Stimulated activated naive CD8-positive, alpha-beta T cell treated with anti-CD3 and anti-CD28 coated beads, Interleukin-15, amount 100 ng/mL, for 72 hours (primary cell): ENCODE results near the gene UNG.
"Not testable (repeated sequence)": the region's sequence is repeated elsewhere in the genome, so short reads cannot be mapped to it uniquely, and the experiment has no call there.

ENCODE experiments used
- ATAC-seq: fragments of 150-1000 bp; cut with Tn5 transposase; 2 replicates; pipeline ENCODE4 v1.10.0; 2021; ENCODE audit warnings: mild to moderate bottlenecking, moderate library complexity
- DNase-seq, 2 donors: peaks; one replicate each; pipeline ENCODE4 v3.0.0; 2021 to 2022
- H3K27ac Mint-ChIP-seq, 2 donors: one replicate each; pipeline ENCODE4 v1.8.0; 2022; ENCODE audit warnings: mild to moderate bottlenecking in 2 of 2, mixed read lengths in 2 of 2, moderate library complexity in 2 of 2
- H3K27me3 Mint-ChIP-seq: one replicate; pipeline ENCODE4 v1.8.0; 2022; ENCODE audit warnings: mixed read lengths
- H3K4me1 Mint-ChIP-seq: one replicate; pipeline ENCODE4 v1.8.0; 2022; ENCODE audit warnings: mild to moderate bottlenecking, mixed read lengths
- H3K4me3 Mint-ChIP-seq, 2 donors: one replicate each; pipeline ENCODE4 v1.8.0; 2022; ENCODE audit warnings: mild to moderate bottlenecking in 2 of 2, mixed read lengths in 2 of 2, moderate library complexity in 1 of 2
- H3K9me3 Mint-ChIP-seq, 2 donors: one replicate each; pipeline ENCODE4 v1.8.0; 2022; ENCODE audit warnings: mixed read lengths in 2 of 2

Gene UNG

DNA sequence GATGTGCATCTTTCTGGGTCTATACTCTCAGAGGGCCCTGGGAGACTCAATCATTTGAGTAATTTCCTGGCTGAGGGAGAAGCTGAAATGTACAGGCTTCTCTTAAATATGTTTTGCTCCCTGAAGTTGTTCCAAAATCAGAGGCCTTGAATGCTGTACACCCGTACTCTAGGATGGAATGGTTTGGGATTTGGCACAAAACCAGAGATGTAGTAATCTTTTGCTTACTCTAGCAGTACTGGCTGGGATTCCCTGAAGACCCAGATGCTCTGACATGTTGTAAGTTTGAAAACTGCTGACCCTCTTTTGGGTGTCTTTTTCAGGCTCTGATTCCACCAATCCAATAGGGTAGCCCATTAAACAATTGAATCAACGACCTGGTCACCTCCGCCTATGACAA is 29.4 kb downstream of the UNG start:
- no peak for DNase-seq
- Mint-ChIP-seq H3K27me3 (no peaks in the 10 kb centered on the region), H3K27ac (no peak overlapping the region), H3K4me3 (no peak overlapping the region), H3K9me3 (no peaks in the 10 kb centered on the region), H3K4me1 (no peaks in the 10 kb centered on the region)
- ATAC-seq = no peak

DNA sequence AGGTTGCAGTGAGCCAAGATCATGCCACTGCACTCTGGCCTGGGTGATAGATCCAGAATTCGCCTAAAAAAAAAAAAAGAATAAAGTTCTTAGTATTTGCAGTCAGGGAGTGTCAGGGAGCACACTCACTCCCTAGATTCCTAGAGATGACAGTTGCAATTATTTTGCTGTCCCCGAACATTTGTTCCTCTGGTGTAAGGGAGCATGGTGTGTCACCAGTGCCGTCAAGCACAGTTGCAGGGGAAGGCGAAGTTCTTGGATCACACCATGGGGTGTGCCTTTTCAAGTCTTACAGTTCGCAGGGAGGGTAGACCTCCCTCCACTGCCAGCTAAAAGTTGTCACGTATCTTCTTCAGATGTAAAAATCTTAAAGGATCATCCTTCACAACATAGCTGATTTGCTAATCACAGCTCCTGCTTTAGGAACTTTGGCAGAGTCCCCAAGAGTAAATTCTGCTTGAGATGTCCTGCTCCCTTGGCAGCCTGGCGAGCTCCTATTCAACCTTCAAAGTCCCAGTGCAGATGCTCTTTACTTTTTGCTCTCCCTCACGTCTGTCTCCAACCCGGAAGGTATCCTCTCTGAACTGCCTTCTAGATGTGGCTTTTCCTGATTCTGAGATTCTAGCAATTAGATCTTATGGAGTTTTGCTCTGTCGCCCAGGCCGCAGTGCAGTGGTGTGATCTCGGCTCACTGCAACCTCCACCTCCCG is 30.3 kb downstream of the UNG start:
- no peak for DNase-seq
- no peak for ATAC-seq
- Mint-ChIP-seq H3K9me3 (no peaks in the 10 kb centered on the region), H3K4me3 (no peak overlapping the region), H3K27me3 (no peaks in the 10 kb centered on the region), H3K4me1 (no peaks in the 10 kb centered on the region), H3K27ac (peak overlapping the region in 1 of 2 donors; percentile 85)

DNA sequence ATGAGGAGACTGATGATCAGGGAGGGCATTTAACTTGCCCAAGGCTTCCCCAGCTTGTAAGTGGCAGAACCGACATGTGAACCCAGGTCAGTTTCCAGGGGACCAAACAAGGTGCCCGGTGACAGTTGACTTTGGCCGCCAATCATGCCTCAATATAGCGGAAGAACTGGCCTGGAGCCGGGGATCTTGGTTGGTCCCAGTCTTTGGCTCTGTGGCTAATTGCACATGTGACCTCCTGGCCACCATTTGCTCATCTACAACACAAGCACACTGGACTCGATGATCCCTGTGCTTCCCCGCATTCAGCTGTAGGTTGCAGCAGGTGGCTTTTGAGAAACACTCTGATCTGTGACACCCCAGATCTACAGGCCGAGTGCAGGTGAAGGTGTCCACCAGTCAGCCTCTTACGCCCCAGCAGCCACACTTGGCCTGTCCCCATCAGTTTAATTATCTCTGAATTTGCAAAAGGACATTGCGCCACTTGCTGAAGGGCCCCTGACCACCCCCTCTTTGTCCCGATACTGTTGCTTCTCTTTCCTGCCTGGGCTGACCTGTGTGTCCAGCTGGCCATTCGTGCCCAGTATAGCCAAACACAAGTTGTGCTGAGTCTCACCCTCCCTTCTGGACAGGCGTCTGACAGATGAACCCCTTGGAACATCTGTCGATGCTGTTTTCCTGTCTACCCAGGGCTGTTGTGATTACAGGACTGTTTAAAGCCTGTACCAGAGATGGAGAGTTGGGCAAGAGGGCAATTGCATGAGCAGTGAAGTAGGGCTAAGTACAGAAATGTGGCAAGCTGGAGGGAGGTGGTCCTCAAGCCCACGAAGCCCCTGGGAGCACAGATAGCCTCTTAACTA is 33.1 kb downstream of the UNG start:
- H3K9me3 Mint-ChIP-seq = no peaks in the 10 kb centered on the region
- no peak for ATAC-seq
- H3K4me1 Mint-ChIP-seq = no peaks in the 10 kb centered on the region

DNA sequence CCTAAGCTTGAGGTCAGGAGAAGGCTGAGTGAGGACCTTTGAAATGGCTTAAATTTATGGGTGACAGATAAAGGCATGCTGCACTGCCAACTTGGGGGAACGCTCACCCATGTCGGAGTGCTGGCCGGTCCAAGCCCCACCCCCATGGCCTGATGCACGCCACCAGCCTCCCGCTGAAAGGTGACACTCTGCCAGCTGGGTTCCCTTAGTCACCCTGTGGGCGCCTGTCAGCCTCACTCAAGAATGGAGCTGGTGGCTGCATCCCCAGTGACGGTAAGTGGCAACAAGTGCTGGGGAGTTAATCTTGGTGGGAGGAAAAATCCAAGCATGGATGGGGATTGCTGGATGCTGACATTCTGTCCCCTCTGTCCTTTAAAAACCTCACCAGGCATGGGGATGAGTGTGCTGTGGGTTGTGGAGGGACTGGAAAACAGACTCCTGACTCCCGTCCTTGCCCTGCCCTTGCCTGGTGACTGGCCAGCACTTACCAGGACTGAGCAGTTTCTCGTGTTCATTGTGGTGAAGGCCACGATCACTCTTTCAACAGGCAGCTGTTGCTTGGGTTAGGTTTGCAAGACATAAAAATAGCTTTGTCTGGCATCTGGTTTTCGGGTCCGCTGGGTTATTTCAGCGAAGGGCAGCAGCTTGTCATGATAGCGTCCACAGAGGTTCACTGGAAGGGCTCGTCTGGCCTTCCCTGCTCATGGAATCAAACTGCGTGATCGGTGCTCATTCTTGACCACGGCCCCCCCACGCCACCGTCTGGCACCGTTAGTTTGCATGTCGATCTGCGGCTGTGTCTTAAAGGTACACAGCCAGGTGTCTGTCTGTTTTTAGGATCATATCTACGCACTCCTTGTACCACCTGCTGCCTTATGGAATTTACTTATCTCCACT is 34.0 kb downstream of the UNG start:
- H3K27me3 Mint-ChIP-seq = no peaks in the 10 kb centered on the region
- no peak overlapping the region for H3K27ac Mint-ChIP-seq
- peaks cover 0 to under 1% of the 10 kb centered on the region in 2 donors for H3K9me3 Mint-ChIP-seq
- DNase-seq (no peak), ATAC-seq (no peak)
- H3K4me3 Mint-ChIP-seq = no peak overlapping the region
- no peaks in the 10 kb centered on the region for H3K4me1 Mint-ChIP-seq

More for the DNA sequence above, 33.1 kb downstream of the UNG start:
- DNase-seq = no peak
- Mint-ChIP-seq H3K27ac (no peak overlapping the region), H3K27me3 (no peaks in the 10 kb centered on the region), H3K4me3 (no peak overlapping the region)

DNA sequence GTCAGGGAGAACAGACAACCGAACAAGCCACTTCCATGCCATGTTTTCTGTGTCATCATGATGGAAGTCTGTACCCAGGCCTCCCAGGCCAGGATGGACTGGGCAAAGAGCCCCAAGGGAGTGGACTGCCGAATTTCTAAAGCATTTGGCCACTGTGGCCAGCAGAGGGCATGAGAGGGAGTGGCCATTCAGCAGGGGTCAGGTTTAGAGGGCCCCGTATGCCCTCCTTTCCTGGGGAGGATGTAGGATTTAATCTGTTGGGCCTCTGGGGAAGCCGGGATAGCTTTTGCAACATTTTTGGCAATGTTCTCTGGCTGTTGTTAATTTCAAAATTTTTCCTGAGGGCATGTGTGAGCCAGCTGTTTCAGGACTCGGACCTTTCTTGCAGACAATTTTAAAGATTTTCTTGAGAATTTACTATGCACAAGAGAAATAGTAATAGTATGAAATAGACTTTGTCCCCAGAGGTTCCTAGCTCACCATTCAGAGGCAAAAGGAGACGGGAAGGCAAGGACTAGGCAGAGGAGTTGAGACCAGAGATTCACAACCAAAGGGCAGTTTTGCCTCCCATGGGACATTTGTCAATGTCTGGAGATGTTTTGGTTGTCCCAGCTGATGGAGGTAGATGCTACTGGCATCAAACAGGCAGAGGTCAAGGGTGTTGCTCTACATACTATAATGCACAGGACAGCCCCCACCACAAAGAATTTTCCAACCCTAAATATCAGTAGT is 37.0 kb downstream of the UNG start:
- no peaks in the 10 kb centered on the region for H3K4me1 Mint-ChIP-seq
- H3K27ac Mint-ChIP-seq = no peak overlapping the region
- H3K27me3 Mint-ChIP-seq = peaks cover 4% of the 10 kb centered on the region
- H3K9me3 Mint-ChIP-seq = peaks cover 0 to 5% of the 10 kb centered on the region in 2 donors
- H3K4me3 Mint-ChIP-seq = no peak overlapping the region
- no peak for ATAC-seq
- DNase-seq = no peak

DNA sequence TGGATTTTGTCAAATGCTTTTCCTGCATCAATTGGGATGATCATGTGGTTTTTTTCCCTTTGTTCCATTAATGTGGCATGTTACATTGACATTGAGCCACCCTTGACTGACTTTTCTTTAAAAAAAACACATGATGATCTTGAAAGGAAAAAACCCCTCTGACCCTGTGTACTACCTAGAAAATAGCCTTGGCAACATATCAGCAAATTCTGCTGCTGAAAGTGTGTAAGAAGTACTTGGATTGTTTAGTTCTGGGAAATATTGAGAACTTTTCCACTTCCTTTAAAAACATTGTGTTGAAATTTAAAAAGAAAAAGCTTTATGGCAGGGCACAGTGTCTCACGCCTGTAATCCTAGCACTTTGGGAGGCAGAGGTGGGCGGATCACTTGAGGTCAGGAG is 39.7 kb downstream of the UNG start:
- no peak overlapping the region for H3K4me3 Mint-ChIP-seq
- ATAC-seq = no peak
- DNase-seq = no peak
- peak overlapping the region in 1 of 2 donors; percentile 21 for H3K27ac Mint-ChIP-seq
- H3K9me3 Mint-ChIP-seq = peaks cover 0 to 5% of the 10 kb centered on the region in 2 donors
- no peaks in the 10 kb centered on the region for H3K4me1 Mint-ChIP-seq
- peaks cover 8% of the 10 kb centered on the region for H3K27me3 Mint-ChIP-seq

DNA sequence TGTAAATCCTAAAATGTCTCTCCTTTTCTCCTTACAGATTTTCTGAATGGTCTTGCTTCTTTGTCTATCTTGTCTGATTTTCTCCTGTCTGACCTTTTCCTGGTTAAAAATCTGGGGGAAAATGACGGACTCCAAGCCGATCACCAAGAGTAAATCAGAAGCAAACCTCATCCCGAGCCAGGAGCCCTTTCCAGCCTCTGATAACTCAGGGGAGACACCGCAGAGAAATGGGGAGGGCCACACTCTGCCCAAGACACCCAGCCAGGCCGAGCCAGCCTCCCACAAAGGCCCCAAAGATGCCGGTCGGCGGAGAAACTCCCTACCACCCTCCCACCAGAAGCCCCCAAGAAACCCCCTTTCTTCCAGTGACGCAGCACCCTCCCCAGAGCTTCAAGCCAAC is 42.0 kb downstream of the UNG start:
- Mint-ChIP-seq H3K27ac (peak overlapping the region in 1 of 2 donors; percentile 54), H3K27me3 (peaks cover 8% of the 10 kb centered on the region), H3K9me3 (peaks cover 0 to 5% of the 10 kb centered on the region in 2 donors), H3K4me1 (no peaks in the 10 kb centered on the region), H3K4me3 (no peak overlapping the region)
- DNase-seq (no peak), ATAC-seq (no peak)

DNA sequence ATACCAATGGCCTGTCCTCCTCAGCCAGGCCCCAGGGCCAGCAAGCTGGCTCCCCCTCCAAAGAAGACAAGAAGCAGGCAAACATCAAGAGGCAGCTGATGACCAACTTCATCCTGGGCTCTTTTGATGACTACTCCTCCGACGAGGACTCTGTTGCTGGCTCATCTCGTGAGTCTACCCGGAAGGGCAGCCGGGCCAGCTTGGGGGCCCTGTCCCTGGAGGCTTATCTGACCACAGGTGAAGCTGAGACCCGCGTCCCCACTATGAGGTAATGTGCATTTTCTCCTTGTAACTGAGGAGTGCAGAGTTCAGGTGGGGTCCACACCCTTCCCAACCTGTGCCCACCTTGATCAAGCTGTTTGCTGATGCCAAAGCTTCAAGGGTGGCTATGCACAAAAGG is 42.4 kb downstream of the UNG start:
- peaks cover 8% of the 10 kb centered on the region for H3K27me3 Mint-ChIP-seq
- DNase-seq (no peak), ATAC-seq (no peak)
- H3K4me3 Mint-ChIP-seq = no peak overlapping the region
- H3K9me3 Mint-ChIP-seq = peaks cover 0 to 5% of the 10 kb centered on the region in 2 donors
- peak overlapping the region in 1 of 2 donors; percentile 54 for H3K27ac Mint-ChIP-seq
- no peaks in the 10 kb centered on the region for H3K4me1 Mint-ChIP-seq

DNA sequence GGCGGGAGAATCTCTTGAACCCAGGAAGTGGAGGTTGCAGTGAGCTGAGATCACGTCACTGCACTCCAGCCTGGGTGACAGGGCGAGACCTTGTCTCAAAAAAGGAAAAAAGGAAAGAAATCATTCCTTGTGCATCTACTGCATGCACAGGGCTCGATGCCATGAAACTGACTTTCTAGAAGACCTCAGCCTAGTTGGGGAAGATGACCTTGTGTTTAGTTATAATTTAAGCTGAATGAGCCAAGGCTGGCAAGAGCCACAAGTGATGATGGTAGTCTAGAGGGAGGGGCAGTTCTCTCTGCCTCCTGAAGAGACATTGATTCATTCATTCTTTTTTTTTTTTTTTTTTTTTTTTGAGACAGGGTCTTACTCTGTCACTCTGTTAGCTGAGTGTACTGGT is 43.2 kb downstream of the UNG start:
- ATAC-seq (no peak), DNase-seq (no peak)

DNA sequence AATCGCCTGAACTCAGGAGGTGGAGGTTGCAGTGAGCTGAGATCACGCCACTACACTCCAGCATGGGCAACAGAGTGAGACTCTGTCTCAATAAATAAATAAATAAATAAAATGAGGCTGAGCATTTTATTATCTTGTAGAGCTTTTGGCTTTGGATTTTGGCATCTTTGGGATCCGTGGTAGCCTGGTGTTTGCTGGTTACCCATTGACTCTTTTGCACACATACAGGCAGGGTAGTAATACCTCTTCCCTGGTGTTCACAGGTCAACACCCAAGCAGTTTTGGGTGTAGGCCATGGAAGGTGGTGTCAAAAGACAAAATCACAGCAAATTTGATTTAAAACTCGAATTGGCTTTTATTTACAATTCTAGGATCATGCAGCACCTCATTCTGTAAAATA is 46.8 kb downstream of the UNG start:
- no peak for DNase-seq
- no peak for ATAC-seq
- Mint-ChIP-seq H3K27ac (peak overlapping the region in 1 of 2 donors; percentile 54), H3K9me3 (no peaks in the 10 kb centered on the region), H3K4me3 (no peak overlapping the region), H3K27me3 (peaks cover 5% of the 10 kb centered on the region), H3K4me1 (no peaks in the 10 kb centered on the region)

More for the DNA sequence above, 43.2 kb downstream of the UNG start:
- H3K9me3 Mint-ChIP-seq = peaks cover 0 to 5% of the 10 kb centered on the region in 2 donors
- H3K27ac Mint-ChIP-seq = no peak overlapping the region
- peaks cover 8% of the 10 kb centered on the region for H3K27me3 Mint-ChIP-seq
- H3K4me1 Mint-ChIP-seq = no peaks in the 10 kb centered on the region
- H3K4me3 Mint-ChIP-seq = no peak overlapping the region

DNA sequence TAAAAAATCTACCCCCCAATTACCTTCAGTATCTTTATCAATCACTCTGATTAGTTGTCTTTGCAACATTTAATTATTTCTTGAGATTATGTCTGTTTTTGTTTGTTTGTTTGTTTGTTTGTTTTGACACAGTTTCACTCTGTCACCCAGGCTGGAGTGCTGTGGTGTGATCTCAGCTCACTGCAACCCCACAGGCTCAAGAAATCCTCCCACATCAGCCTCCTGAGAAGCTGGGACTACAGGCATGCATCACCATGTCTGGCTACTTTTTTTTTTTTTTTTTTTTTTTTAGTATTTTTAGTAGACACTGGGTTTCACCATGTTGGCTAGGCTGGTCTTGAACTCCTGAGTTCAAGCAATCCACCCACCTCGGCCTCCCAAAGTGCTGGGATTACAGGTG is 49.7 kb downstream of the UNG start:
- H3K4me1 Mint-ChIP-seq, H3K4me3 Mint-ChIP-seq, H3K27me3 Mint-ChIP-seq, H3K9me3 Mint-ChIP-seq, ATAC-seq, DNase-seq: not testable (repeated sequence)
- peak overlapping the region in 1 of 2 donors; percentile 45 for H3K27ac Mint-ChIP-seq

DNA sequence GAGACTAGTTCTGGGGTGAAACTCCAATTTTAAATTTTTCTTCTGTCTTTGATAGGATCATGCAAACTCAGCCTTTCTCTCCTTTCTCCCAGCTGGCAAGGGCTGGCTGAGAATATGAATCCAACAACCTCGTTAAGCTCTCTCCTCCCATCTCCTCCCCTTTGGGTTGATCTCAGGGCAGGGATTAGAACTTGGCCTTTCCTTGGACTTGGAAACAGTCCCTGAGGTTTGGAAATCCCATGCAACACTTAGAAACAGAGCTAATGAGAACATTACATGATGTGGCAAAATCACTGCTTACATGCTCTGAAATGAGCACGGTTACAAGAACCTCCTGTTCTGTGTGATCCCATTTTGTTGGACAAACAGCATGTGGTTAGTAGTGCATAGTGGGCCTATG is 50.6 kb downstream of the UNG start:
- no peaks in the 10 kb centered on the region for H3K4me1 Mint-ChIP-seq

DNA sequence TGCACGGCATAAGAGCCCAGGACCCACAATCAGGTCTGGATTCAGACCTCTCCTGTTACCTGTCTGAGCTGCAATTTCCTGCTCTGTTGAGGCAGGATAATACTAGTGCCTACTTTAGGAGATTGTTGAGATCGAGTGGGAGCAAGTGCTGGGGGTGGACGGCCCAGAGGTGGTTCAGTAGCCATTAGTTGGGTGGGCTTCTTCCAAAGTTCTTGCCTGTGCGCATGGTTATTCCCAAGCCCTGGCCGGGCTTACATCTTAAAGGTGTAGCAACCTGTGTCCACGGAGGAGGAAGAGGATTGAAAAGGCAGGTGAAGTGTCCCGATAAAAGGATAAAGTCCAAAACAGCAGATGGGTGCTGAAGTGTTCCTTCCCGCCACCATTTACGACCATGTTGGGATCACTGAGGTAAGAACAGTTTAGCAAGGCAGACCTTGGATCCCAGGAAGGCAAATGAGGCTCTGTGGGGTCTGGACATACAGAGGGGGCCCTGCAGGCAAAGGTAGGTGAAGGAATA is 52.8 kb downstream of the UNG start:
- Mint-ChIP-seq H3K4me3 (no peak overlapping the region), H3K4me1 (peaks cover 14% of the 10 kb centered on the region), H3K27me3 (no peaks in the 10 kb centered on the region), H3K27ac (no peak overlapping the region), H3K9me3 (no peaks in the 10 kb centered on the region)
- no peak for ATAC-seq
- no peak for DNase-seq

More for the DNA sequence above, 50.6 kb downstream of the UNG start:
- DNase-seq (no peak), ATAC-seq (no peak)
- Mint-ChIP-seq H3K27ac (no peak overlapping the region), H3K9me3 (no peaks in the 10 kb centered on the region), H3K27me3 (no peaks in the 10 kb centered on the region), H3K4me3 (no peak overlapping the region)

DNA sequence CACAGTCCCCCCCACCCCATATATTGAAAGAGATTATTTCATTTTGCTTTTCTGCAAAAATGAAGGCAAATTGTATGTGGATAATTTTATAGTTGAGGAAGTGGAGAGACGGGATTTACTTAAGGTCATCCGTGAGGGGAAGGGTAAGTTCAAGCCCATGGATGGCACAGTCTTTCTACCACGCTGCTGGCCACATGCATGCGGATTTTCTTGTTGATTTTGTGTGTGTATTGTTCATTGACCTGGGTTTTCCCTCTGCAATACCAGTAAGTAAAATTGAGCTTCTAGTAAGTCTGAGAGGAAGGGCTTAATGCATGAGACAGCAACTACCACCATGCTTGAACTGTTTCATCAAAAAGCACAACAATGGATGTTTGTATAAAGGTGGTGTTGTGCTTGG is 54.1 kb downstream of the UNG start:
- DNase-seq (no peak), ATAC-seq (no peak)
- Mint-ChIP-seq H3K4me3 (no peak overlapping the region), H3K27me3 (no peaks in the 10 kb centered on the region), H3K27ac (no peak overlapping the region), H3K4me1 (peaks cover 22% of the 10 kb centered on the region), H3K9me3 (no peaks in the 10 kb centered on the region)
